SK-MEL-5 (cell line): ENCODE results near the gene PYGB. TPM values are rescaled to one million over a fixed set of nuclear protein-coding genes. Genes with fewer than 3 reads are reported as not detected.
"Not testable (repeated sequence)": the region's sequence is repeated elsewhere in the genome, so short reads cannot be mapped to it uniquely, and the experiment has no call there.

Experiments used
- DNase-seq: peaks from one replicate; pipeline ENCODE4 v3.0.0-alpha.2; 2016; ENCODE audit warnings: low read depth, low spot score
- in situ Hi-C: cut with HindIII; loops from 2 replicates; pipeline ENCODE4 v1.10.0; 2016; ENCODE audit warnings: low sequenced_read_pairs, high pct_unique_total_duplicates, low pct_unique_long_range_greater_than_20kb
- total RNA-seq: library from RNA; depleted of rRNA; stranded (reverse); fragments of >200 nt; shearing (Covaris generic); gene quantifications from 2 replicates; pipeline ENCODE4 v1.2.3, GENCODE V29; 2014

PYGB gene
- total RNA-seq, 1 experiment from 2014 or later: 446 TPM

GRCh38 chr20:25223765-25224720, 23.8 kb upstream of the PYGB start:
- DNase-seq: no peak
- in situ Hi-C loops: no loop called here

GRCh38 chr20:25224941-25225340, 22.9 kb upstream of the PYGB start:
- in situ Hi-C loops: no loop called here
- DNase-seq: no peak

GRCh38 chr20:25225642-25226432, 22.0 kb upstream of the PYGB start:
- DNase-seq: no peak
- in situ Hi-C loops: no loop called here

- no peak for DNase-seq
- in situ Hi-C loops: no loop called here
Measured at GRCh38 chr20:25226433-25227316, 21.2 kb upstream of the PYGB start.

GRCh38 chr20:25227317-25227831, 20.5 kb upstream of the PYGB start:
- DNase-seq: peak; percentile 43
- in situ Hi-C loops: no loop called here

- in situ Hi-C loops: no loop called here
- no peak for DNase-seq
Measured at GRCh38 chr20:25229486-25230165, 18.3 kb upstream of the PYGB start.

GRCh38 chr20:25230166-25230831, 17.6 kb upstream of the PYGB start:
- in situ Hi-C loops: no loop called here
- no peak for DNase-seq

- no peak for DNase-seq
- in situ Hi-C loops: no loop called here
Measured at GRCh38 chr20:25233016-25233772, 14.7 kb upstream of the PYGB start.

GRCh38 chr20:25234009-25234849, 13.7 kb upstream of the PYGB start:
- in situ Hi-C loops, DNase-seq: not testable (repeated sequence)

- in situ Hi-C loops: no loop called here
- no peak for DNase-seq
Measured at GRCh38 chr20:25236450-25237304, 11.2 kb upstream of the PYGB start.

- DNase-seq: peak; percentile 100
- in situ Hi-C loops: no loop called here
Measured at GRCh38 chr20:25237610-25238318, 10.1 kb upstream of the PYGB start.

- DNase-seq: peak; percentile 37
- in situ Hi-C loops: no loop called here
Measured at GRCh38 chr20:25238319-25239037, 9.4 kb upstream of the PYGB start.
